ENCODE results near the gene TRPM4.
"Not testable (repeated sequence)": the region's sequence is repeated elsewhere in the genome, so short reads cannot be mapped to it uniquely, and the experiment has no call there.

The TRPM4 gene

DNA sequence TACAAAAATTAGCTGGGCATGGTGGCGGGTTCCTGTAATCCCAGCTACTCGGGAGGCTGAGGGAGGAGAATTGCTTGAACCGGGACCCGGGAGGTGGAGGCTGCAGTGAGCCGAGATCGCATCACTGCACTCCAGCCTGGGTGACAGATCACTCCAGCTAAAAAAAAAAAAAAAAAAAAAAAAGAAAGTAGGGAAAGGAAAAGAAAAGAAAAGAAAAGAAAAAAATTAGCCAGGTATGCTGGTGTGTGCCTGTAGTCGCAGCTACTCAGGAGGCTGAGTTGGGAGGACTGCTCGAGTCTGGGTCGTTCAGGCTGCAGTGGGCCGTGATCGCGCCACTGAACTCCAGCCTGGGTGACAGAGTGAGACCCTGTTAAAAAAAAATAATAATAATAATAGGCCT is 30.4 kb upstream of the TRPM4 start:
- not testable (repeated sequence) for DNase-seq (ENCODE audit: low read depth)

DNA sequence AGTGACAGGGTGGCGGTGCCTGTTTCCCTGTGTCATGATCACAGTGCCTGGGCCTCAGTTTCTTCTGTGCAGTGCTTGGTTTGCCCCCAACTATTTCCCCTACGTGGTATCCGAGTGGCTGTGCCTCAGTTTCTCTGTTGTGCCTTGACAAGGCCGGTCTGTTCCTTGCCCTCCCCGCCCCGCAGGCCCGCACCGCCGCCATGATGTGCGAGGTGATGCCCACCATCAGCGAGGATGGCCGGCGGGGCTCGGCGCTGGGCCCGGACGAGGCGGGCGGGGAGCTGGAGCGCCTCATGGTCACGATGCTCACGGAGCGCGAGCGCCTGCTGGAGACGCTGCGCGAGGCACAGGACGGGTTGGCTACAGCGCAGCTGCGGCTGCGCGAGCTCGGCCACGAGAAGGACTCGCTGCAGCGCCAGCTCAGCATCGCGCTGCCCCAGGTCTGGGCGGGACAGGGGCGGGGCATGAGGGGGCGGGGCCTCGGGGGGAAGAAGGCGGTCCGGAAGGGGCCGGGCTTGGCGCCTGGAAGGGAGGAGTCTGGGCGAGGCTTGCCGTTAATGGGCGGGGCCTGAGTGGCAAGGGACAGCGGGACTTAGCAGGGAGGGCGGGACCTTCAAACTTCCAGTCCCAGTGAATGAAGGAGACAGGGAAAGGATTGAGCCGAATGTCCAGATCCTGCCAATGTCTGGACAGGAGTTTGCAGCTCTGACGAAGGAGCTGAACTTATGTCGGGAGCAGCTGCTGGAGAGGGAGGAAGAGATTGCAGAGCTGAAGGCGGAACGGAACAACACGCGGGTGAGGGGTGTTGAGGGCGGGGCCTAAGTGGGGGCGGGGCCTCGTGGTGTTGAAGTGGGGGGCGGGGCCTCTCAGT is 29.7 kb upstream of the TRPM4 start:
- DNase-seq (ENCODE audit: low read depth), result peak; percentile 94

DNA sequence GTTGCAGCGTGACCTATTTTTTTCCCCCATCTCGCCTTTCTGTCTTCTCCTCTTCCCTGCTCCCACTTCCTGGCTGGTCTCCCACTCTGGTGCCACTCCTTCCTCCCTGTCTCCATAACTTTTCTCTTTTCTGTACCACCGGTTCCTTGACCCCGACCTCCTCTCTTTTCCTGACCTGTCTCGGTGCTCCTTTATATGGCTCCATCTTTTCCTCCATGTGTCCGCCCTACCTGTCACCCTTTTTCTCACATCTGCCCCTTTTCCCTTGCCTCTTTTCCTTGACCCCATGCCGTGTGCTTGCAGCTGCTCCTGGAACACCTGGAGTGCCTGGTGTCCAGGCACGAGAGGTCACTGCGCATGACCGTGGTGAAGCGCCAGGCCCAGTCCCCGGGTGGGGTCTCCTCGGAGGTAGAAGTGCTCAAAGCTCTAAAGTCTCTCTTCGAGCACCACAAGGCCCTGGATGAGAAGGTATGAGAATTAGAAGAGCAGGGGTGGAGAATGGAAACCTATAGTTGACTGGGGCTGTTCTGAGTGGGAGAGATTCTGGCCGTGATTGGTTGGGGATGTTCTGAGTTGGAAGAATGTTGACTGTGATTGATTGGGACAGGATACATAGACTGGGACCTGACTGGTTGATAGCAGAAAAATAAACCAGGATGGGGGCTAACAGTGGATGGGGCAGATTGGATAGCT is 28.9 kb upstream of the TRPM4 start:
- DNase-seq (ENCODE audit: low read depth), result no peak

DNA sequence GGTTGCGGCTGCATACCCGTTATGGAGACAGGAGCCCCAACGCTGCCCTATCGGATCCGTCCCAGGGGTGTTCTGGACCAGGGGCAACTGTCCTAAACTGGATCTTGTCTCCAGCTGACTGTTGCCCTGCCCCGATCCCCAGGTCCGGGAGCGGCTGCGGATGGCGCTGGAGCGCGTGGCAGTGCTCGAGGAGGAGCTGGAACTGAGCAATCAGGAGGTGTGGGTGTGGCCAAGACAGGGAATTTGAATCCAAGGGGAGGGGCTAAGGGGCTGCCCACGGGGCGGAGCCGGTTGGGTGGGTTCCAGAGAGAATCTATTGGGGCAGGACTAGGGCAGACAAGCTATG is 28.4 kb upstream of the TRPM4 start:
- DNase-seq (ENCODE audit: low read depth), result no peak

DNA sequence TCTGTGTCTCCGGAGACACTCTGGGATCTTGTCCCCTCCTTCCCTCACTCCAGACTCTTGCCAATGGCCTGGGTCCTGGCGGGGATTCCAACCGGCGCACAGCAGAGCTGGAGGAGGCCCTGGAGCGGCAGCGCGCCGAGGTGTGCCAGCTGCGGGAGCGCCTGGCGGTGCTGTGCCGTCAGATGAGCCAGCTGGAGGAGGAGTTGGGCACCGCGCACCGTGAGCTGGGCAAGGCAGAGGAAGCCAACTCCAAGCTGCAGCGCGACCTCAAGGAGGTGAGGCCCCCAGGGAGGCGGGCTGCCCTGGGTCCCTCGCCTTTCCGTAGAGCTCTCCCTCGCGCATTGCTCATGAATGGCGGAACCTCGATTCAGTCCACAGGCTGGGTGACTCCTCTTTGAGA is 27.3 kb upstream of the TRPM4 start:
- no peak for DNase-seq (ENCODE audit: low read depth)

DNA sequence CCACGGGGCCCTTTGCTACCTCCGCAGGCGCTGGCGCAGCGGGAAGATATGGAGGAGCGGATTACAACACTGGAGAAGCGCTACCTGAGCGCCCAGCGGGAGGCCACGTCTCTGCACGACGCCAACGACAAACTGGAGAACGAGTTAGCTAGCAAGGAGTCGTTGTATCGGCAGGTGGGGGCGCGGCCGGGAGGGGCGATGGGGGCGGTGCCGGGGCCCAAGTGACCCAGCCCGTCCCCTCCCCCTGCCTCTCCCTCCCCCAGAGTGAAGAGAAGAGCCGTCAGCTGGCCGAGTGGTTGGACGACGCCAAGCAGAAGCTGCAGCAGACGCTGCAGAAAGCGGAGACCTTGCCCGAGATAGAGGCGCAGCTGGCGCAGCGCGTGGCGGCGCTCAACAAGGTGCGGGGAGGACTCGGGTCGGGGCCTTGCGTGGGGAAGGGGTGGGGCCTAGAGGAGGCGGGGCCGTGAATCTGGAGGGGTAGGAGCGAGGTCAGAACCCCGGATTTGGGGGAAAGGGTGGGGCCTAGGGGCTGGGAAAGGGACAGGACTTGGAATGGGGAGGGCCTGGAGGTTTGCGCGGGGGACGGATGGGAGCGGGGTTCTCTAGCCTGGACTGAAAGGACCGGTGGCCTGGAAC is 24.5 kb upstream of the TRPM4 start:
- DNase-seq (ENCODE audit: low read depth), result no peak

DNA sequence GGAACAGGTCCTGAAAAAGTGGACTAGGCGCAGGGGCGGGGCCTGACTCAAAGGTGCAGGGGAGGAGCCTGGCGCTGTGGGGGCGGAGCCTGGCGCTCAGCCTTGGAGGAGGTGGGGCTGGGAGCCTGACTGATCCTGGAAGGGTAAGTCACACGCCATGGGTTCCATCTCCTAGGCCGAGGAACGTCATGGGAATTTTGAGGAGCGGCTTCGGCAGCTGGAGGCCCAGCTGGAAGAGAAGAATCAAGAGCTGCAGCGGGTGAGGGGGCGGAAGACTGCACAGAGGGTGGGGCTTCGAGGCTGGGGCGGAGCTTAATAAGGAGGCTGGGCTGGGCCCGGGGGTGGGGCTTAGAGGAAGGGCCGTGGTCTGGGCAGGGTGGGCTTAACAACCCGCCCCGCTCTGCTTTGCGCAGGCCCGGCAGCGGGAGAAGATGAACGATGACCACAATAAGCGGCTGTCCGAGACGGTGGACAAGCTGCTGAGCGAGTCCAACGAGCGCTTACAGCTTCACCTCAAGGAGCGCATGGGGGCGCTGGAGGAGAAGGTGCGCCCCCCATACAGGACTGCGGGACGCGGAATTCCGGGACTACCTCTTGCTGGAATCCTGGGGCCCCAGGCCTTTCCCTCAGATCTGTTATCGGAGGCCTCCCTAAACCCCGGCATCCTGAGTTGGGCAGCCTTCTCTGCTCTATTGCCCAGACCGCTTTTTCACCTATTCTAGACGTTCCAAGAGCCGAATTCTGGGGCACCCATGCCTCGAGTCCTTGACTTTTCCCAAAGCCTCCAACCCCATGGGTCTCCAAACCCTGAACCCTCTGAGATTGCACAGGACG is 23.8 kb upstream of the TRPM4 start:
- no peak for DNase-seq (ENCODE audit: low read depth)

DNA sequence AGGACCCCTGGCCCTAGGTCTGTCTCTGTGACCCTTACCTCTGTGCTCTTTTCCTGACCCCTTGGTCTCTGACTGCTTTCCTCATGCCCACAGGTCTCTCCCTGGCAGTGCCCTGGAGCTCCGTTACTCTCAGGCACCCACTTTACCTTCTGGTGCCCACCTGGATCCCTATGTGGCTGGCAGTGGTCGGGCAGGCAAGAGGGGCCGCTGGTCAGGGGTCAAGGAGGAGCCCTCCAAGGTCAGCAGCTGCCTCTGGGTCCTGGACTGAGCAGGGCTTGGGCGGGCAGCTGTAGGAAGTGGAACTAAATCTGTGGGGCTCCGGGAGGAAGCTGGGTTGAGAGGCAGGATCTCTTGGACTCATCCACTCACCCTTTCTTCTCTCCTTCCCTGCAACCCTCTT is 21.9 kb upstream of the TRPM4 start:
- no peak for DNase-seq (ENCODE audit: low read depth)

DNA sequence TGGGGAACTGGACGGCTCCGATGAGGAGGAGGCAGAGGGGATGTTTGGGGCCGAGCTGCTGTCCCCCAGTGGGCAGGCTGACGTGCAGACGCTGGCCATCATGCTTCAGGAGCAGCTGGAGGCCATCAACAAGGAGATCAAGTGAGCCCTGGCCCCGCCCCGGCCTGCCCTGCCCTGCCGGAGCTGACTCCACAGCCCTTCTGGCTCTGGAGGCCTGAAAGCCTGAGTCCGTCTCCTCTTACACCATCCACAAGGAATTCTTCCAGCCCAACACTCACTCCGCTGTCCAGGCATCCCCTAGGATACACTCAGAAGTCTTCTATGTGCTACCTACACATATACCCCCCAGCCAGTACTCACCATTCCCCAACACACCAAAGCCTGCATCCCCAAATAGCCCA is 20.8 kb upstream of the TRPM4 start:
- no peak for DNase-seq (ENCODE audit: low read depth)

DNA sequence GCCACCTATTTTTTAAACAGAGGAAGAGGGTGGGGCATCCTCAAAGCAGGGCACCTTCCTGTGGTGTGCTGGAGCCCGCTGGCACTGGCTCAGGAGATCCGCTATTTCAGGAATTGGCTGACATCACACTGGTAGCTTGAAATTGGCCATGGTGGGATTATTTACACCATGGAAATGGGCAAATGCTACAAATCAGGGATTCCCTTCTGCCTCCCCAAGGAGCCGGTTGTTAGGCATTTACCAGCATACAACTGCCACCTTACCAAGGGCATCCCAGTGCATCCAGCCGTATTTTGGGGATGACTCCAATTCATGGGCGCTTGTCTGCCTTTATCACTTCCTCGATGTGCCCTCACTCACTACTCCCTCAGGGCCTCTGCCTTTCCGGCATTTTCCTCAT is 16.6 kb upstream of the TRPM4 start:
- DNase-seq (ENCODE audit: low read depth), result no peak

DNA sequence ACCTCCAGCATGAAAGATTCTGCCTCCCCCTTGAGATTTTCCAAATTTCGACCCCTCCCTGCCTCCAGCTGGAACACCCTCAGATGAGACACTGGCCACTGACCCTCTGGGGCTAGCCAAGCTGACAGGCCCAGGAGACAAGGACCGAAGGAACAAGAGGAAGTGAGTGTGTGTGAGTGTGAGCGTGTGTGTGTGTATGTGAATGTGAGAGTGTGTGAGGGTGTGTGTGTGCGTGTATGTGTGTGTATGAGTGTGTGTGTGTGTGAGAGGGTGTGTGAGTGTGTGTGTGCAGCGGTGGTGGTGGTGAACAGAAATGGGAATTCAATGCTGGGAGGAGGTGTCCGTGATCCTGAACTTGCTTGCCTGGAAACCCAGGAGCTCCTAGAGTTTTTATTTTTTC is 16.2 kb upstream of the TRPM4 start:
- DNase-seq (ENCODE audit: low read depth), result no peak

DNA sequence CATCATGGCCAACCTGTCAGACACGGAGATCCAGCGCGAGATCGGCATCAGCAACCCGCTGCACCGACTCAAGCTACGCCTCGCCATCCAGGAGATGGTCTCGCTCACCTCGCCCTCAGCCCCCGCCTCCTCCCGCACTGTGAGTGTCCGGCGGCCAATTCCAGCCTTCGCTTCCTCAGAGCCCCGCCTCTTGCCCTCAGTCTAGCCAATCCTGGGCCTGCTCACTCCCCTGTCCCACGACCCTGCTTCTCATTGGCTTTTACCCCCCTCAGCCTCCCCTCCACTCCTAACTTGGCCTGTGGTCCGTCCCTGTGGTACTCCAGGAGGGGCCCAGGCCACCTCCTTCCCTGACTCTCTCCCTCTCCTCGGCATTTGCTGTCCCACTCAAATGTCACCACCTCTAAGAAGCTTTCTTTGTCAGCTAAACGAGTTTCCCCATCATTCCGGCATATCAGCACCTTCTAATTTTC is 14.7 kb upstream of the TRPM4 start:
- peak; percentile 56 for DNase-seq (ENCODE audit: low read depth)

DNA sequence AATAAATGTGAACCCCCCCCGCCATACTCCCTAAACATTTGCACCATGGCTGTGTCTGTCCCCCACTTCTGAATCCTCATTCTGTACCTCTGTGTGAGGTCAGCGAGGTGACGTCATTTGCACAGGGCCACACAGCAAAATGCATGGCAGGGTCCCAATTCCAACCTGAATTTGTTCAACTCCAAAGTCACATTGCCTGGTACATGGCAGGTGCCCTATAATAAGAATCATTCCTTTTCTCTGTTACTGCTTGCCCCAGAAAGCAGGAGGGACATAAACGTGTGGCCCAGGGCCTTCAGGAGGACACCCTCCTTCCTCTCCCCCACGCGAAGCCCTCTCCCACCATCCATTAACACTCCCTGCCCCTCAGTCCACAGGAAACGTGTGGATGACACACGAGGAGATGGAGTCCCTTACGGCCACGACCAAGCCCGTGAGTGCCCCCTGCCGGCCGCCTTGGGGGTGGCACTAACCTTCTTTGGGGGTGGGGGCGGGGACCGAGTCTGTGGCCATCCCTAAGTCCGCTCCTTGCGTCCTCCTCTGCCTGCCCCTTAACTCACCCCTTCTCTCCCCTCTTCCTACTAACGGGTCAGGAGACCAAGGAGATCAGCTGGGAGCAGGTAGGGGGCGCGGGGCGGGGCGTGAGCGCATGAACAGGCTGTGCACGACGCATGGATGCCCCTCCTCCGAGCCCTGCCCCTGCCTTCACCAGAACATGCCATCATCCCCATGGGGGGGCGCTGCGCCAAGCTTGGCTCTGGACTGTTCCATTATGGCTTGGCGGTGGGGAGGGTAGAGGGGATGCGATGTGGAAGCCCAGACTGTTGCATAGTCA is 11.8 kb upstream of the TRPM4 start:
- no peak for DNase-seq (ENCODE audit: low read depth)

DNA sequence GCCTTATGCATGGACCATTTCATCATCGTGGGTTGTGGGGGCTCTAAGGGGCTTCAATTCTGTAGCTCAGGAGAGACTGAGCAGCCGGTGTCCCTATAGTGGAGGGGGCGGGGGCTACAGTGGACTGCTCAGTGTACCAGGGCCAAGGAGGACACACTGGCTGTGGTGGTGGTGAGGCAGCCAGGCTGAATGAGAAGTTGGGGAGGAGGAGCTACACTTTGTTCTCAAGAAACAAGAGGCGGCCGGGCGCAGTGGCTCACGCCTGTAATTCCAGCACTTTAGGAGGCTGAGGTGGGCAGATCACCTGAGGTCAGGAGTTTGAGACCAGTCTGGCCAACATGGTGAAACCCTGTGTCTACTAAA is 11.2 kb upstream of the TRPM4 start:
- DNase-seq (ENCODE audit: low read depth), result not testable (repeated sequence)

DNA sequence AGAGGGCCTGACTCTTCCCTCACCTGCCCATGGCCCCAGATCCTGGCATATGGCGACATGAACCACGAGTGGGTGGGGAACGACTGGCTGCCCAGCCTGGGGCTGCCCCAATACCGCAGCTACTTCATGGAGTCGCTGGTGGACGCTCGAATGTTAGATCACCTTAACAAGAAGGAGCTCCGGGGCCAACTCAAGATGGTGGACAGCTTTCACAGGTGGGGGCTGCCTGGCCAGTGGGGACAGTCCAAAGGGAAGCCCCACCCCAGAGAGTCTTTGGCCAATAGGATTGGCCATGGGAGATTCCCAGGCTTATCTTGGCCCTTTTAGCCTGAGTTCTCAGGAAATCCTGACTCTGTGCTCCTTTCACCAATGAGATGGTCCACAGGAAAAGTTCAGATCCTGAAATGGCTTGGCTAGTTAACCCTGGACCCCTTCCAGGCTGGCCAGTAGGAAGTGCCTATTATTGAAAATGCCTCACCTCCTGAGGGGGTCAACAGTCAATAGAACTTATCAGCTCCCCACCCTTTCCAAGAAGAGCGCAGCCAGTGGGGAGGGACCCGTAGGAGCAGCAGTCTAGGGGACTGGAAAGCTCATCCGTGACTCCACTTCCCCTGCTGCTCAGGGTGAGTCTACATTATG is 9.4 kb upstream of the TRPM4 start:
- no peak for DNase-seq (ENCODE audit: low read depth)

DNA sequence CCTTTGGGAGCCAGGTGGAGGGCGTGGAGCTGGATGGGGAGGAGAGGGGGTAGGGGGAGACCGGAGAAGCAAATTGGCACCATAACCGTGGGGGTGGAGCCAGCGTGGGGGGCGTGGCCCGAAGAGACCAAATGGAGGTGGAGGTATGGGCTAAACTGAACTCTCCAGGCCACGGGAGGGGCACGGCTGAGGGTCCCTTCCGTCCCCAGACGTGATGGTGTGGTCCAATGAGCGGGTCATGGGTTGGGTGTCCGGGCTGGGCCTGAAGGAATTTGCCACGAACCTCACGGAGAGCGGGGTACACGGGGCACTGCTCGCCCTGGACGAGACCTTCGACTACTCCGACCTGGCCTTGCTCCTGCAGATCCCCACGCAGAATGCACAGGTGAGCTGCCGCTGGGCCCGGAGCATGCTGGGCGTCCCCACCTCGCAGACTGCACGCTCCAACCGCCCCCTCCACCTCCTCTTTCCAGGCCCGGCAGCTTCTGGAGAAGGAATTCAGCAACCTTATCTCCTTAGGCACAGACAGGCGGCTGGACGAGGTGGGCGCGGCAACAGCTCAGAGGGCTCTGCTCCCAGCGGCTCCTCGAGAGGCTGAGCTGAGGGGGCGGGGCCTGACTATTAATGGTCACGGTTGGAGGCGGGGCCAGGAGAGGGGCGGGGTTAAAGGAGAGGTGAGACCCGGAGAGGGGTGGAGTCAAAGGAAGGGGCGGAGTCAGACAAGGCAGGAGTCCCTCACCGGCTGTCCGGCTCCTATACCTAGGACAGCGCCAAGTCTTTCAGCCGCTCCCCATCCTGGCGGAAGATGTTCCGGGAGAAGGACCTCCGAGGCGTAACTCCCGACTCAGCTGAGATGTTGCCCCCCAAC is 8.6 kb upstream of the TRPM4 start:
- DNase-seq (ENCODE audit: low read depth), result peak; percentile 69

DNA sequence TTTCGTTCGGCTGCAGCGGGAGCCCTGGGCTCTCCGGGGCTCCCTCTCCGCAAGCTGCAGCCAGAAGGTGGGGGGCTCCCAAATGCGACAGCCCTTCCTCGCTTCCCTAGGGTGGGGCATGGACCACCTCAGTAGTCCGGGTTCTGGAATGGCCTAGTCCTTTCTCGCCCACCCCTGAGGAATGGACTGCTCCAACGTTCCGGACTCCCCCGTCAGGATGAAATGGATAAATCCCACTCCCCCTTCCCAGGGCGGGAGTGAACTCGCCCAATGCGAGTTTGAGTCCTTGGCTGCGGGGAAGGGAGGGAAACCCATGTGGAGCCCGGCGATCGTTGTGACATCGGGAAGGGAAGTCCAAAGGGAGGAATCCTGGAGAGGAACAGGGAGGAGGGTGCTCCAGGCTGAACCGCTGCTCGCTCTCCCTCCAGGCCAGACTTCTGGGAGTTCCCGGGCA is 7.9 kb upstream of the TRPM4 start:
- DNase-seq (ENCODE audit: low read depth), result peak; percentile 61

DNA sequence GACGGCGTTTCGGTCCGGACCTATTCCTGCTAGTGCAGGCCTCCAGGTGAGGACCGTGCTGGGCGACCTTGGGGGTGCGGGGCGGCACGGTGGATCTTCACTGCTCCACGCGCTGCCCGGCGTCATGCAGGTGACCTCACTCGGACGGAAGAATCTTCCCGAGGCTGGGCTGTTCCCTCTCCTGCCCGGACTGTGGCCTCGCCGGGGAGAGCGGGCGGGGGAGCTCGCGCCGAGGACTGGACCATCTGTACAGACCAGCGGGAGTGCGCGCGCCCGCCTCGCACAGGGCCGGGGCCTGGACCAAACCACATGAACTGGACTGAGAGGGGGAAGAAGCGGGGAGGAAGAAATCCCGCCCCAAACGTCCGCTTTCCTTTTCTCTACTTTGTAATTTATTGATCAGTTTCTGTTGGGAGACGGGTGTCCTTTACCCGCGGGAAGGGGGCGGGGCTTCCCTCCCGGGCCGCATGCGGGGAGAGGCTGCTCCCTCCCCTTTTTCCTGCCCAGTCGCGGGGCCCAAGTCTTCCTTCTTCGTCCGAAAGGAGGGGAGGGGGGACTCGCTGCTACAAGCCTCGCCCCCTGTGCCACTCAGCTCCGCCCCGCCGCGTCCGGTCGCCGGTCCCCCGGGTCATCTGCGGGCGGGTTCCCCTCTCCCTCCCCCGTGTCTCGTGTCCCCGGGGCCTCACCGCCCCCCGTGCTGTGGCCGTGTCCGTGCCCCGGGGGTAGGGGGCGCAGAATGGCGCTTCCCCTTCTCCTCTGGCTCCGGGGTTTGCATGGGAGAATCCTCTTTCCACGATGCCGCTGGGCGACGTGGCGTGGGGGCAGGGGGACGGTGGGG is 7.3 kb upstream of the TRPM4 start:
- peak; percentile 49 for DNase-seq (ENCODE audit: low read depth)

DNA sequence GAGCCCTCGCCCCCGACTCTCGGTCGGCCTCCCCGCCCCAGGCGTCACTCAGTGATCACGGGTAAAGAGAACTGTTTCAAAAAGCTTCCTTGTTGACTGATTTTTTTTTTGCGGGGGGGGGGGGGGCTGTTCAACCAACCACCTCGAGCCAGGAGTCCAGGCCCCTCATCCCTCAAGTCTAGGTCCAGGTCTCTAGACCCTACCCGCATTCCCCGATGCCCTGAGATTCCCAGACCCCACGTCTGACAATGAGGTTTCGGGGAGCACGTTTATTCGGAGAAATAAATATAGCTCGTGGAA is 6.7 kb upstream of the TRPM4 start:
- DNase-seq (ENCODE audit: low read depth), result no peak
